HG03159 (cell line): Measurements from ENCODE around the gene BDNF.
"Not testable (repeated sequence)": the region's sequence is repeated elsewhere in the genome, so short reads cannot be mapped to it uniquely, and the experiment has no call there.

Experiments used
- ATAC-seq: cut with Tn5 transposase; IDR thresholded peaks from one replicate; pipeline ENCODE4 v1.9.1; 2021; ENCODE audit warnings: mild to moderate bottlenecking, moderate library complexity; ENCODE audit not compliant: unreplicated experiment

BDNF gene

GRCh38 chr11:27700351-27701301, at the start of gene BDNF:
BDNF (minus strand) TSS chr11:27700455; CDS start chr11:27658564, 41,891 bp downstream.
- peak; percentile 29 for ATAC-seq

- ATAC-seq = no peak
Measured at GRCh38 chr11:27740362-27741013, 40.2 kb upstream of the BDNF start.

GRCh38 chr11:27735281-27735680, 35.0 kb upstream of the BDNF start:
- no peak for ATAC-seq

GRCh38 chr11:27731803-27732202, 31.5 kb upstream of the BDNF start:
- not testable (repeated sequence) for ATAC-seq

GRCh38 chr11:27726981-27727380, 26.7 kb upstream of the BDNF start:
- no peak for ATAC-seq

GRCh38 chr11:27723687-27724086, 23.4 kb upstream of the BDNF start:
- no peak for ATAC-seq

- ATAC-seq = no peak
Measured at GRCh38 chr11:27722953-27723344, 22.7 kb upstream of the BDNF start.

GRCh38 chr11:27722117-27722952, 22.1 kb upstream of the BDNF start:
- no peak for ATAC-seq

- no peak for ATAC-seq
Measured at GRCh38 chr11:27721264-27722116, 21.2 kb upstream of the BDNF start.

- no peak for ATAC-seq
Measured at GRCh38 chr11:27720277-27720830, 20.1 kb upstream of the BDNF start.

- no peak for ATAC-seq
Measured at GRCh38 chr11:27719546-27719925, 19.3 kb upstream of the BDNF start.

- ATAC-seq = no peak
Measured at GRCh38 chr11:27718863-27719545, 18.7 kb upstream of the BDNF start.

GRCh38 chr11:27718346-27718862, 18.1 kb upstream of the BDNF start:
- no peak for ATAC-seq

- ATAC-seq = no peak
Measured at GRCh38 chr11:27717801-27718229, 17.6 kb upstream of the BDNF start.

GRCh38 chr11:27717377-27717776, 17.1 kb upstream of the BDNF start:
- ATAC-seq = no peak

GRCh38 chr11:27716835-27717234, 16.6 kb upstream of the BDNF start:
- no peak for ATAC-seq

GRCh38 chr11:27716216-27716615, 16.0 kb upstream of the BDNF start:
- ATAC-seq = no peak

- no peak for ATAC-seq
Measured at GRCh38 chr11:27711725-27712124, 11.5 kb upstream of the BDNF start.

GRCh38 chr11:27710536-27710935, 10.3 kb upstream of the BDNF start:
- ATAC-seq = no peak
